Measurements from ENCODE around the gene PTPRQ. TPM values are rescaled to one million over a fixed set of nuclear protein-coding genes. Genes with fewer than 3 reads are reported as not detected.

The PTPRQ gene
- total RNA-seq, 2 experiments from 2014 or later = not detected

DNA sequence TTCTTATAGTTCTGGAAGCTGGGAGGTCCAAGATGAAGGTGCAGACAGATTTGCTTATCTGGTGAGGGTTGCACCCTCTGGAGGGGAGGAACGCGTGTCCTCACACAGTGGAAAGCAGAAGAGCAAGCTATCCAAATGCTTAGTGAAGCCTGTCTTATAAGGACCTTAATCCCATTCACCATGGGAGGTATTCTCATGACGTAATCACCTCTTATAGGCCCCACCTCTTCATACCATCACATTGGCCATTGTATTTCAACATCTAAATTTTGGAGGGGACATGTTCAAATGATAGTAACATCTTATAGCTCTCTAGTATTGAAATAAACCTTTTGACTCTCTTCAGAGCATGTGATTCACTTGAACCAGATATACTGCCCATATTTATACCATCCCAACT lies 158.4 kb downstream of the PTPRQ start:
- Mint-ChIP-seq H3K27ac (no peak overlapping the region), H3K9me3 (no peaks in the 10 kb centered on the region), H3K4me1 (no peaks in the 10 kb centered on the region), H3K36me3 (no peaks in the 10 kb centered on the region), H3K4me3 (no peak overlapping the region), H3K27me3 (no peaks in the 10 kb centered on the region)
- ATAC-seq (ENCODE audit: low read depth) (no peak), DNase-seq (no peak)
- POLR2A ChIA-PET = no interaction called here

DNA sequence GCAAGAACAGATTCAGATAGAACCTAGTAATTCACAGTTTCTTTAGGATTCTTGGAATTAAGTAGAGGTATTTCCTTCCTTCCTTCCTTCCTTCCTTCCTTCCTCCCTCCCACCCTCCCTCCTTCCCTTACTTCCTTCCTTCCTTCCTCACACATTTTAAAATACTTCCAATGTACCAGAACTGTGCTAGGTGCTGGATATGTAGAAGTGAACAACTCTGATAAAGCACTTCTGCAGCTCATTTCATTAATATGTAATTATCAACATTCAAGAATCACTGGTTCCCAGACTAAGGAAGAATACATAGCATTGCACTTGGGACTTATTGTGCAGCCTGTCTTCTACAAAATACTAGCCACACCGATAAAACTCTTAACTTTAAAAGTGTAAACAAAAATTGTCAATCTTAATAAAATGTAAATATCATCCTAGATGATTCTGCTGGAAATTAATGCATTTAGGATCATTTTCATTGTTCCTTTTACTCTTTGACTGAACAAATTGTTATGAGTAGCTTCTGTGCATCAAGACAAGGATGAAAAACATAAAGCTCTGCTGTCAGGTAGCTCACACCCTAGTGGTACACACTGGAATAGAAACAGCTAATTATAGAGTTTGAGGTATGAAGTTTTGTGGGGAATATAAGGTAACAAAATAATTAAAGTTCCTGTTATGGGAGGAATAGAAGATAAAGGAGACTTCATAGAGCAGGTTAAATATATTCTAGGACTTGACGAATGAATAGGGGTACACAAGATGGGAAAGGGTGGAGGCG lies 163.5 kb downstream of the PTPRQ start:
- no peak for ATAC-seq (ENCODE audit: low read depth)
- H3K36me3 Mint-ChIP-seq = no peaks in the 10 kb centered on the region
- H3K27ac Mint-ChIP-seq = no peak overlapping the region
- no peaks in the 10 kb centered on the region for H3K27me3 Mint-ChIP-seq
- H3K4me1 Mint-ChIP-seq = no peaks in the 10 kb centered on the region
- no peaks in the 10 kb centered on the region for H3K9me3 Mint-ChIP-seq
- H3K4me3 Mint-ChIP-seq = no peak overlapping the region
- POLR2A ChIA-PET = no interaction called here
- DNase-seq = no peak

DNA sequence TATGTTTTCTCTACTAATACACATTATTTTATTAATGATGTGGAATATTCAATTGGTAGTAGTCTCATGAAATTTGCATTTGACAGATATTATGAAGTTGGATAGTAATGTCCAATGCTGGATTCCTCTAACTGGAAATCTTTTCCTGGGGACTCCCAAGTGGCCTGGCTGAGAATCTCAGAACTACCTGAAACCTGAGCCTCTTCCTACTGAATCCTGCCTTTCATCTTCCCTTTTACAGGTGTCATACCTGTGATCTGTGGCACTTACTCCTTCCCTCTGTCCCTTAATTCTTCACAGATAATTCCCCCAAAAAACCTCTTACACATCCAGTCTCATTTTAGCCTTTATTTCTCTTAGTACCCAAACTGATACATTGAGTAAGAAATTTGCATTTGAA lies 173.7 kb downstream of the PTPRQ start:
- DNase-seq = no peak
- Mint-ChIP-seq H3K27ac (no peak overlapping the region), H3K27me3 (no peaks in the 10 kb centered on the region), H3K4me3 (no peak overlapping the region), H3K4me1 (no peaks in the 10 kb centered on the region), H3K9me3 (no peaks in the 10 kb centered on the region), H3K36me3 (no peaks in the 10 kb centered on the region)
- POLR2A ChIA-PET = no interaction called here
- ATAC-seq (ENCODE audit: low read depth) = no peak

DNA sequence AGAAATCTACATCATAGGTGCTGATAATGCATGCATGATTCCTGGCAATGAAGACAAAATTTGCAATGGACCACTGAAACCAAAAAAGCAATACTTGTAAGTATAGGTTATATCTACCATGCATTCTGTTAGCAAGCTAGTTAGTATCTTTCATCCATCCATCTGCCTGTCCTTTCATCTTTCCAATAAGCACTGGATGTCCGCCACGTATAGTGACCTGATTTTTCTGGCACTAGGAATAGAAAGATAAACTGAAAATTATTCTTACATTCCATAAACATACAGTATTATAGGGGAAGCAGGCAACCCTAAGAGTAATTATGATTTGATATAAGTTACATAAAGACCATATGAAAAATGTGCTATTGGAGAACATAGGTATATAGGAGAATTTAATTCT lies 176.2 kb downstream of the PTPRQ start:
- DNase-seq = no peak
- H3K27ac Mint-ChIP-seq = no peak overlapping the region
- H3K4me1 Mint-ChIP-seq = no peaks in the 10 kb centered on the region
- ATAC-seq (ENCODE audit: low read depth) = no peak
- POLR2A ChIA-PET = no interaction called here
- H3K4me3 Mint-ChIP-seq = no peak overlapping the region
- no peaks in the 10 kb centered on the region for H3K27me3 Mint-ChIP-seq
- H3K9me3 Mint-ChIP-seq = no peaks in the 10 kb centered on the region
- no peaks in the 10 kb centered on the region for H3K36me3 Mint-ChIP-seq

DNA sequence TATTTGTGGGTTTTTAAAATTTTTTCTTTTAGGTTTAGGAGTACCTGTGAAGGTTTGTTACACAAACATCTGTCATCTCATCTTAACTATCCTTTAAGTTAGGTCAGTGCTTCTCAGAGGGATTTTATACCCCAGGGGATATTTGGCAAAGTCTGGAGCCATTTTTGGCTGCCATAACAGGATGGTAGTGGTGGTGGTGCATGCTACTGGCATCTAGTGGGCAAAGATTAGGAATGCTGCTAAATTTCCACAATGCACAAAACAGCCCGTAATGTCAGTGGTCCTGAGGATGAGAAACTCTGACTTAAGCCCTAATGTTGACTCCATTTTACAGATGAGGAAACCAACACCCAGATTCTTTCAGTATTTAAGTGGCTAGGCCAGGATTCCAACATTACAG lies 178.2 kb downstream of the PTPRQ start:
- Mint-ChIP-seq H3K4me1 (no peaks in the 10 kb centered on the region), H3K27me3 (no peaks in the 10 kb centered on the region), H3K9me3 (no peaks in the 10 kb centered on the region), H3K27ac (no peak overlapping the region), H3K36me3 (no peaks in the 10 kb centered on the region), H3K4me3 (no peak overlapping the region)
- ATAC-seq (ENCODE audit: low read depth) = no peak
- POLR2A ChIA-PET = no interaction called here
- no peak for DNase-seq

DNA sequence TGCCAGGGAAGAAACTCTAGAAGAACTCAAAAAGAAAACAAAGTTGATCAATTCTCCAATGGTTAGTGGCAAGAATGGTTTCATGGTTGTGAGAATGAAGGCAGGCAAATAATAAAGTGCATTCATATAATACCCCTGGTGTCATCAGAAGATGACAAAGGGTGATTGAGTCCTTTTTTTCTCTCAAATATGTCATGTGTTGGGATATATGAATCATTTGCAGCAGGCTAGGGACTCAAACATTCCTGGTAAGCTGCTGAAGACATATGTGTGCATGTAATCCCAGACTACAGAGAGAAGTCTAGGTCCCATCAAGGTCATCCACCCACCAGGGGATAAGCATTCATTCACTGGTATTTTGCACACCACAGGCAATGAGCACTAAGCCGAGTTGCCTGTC lies 181.0 kb downstream of the PTPRQ start:
- H3K27me3 Mint-ChIP-seq = no peaks in the 10 kb centered on the region
- H3K27ac Mint-ChIP-seq = no peak overlapping the region
- no peak overlapping the region for H3K4me3 Mint-ChIP-seq
- no peaks in the 10 kb centered on the region for H3K4me1 Mint-ChIP-seq
- POLR2A ChIA-PET = no interaction called here
- DNase-seq (no peak), ATAC-seq (ENCODE audit: low read depth) (no peak)
- no peaks in the 10 kb centered on the region for H3K36me3 Mint-ChIP-seq
- no peaks in the 10 kb centered on the region for H3K9me3 Mint-ChIP-seq

DNA sequence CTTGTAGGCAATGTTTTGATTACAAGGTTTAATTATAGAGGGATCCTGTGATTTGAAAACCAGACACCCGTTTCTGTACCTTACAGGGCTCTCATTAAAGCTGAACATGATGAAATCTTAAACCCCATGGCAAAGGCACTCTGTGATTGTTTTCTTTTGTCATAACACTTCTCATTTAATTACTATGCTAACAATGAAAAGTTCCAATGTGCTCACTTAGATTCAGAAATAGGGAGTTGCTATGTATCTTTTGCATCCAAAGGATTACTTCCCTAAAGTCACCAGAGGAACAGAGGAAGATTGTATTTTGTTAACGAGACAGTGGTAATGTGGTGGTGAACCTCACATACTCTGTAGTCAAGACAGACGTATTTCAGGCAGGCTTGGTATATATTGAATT lies 181.9 kb downstream of the PTPRQ start:
- ATAC-seq (ENCODE audit: low read depth) (no peak), DNase-seq (no peak)
- POLR2A ChIA-PET = no interaction called here
- Mint-ChIP-seq H3K27me3 (no peaks in the 10 kb centered on the region), H3K4me3 (no peak overlapping the region), H3K4me1 (no peaks in the 10 kb centered on the region), H3K27ac (no peak overlapping the region), H3K9me3 (no peaks in the 10 kb centered on the region), H3K36me3 (no peaks in the 10 kb centered on the region)

DNA sequence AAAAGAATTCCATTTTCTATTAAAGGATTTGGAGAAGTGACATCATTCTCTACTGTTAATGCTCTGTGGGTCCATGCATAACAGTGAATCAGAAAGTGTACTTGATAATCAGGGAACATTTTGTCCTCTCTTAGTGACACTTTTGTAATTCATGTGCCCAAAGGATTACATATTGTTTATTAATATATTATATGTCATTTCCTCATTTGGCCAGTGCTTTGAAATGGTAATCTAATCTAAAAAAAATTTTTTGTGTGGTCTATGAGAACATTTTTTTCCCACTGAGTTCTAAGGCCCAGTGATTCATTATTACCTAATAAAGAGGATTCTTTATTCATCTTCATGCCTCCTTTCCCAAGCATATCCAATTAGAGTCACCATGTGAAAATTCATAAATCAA lies 183.7 kb downstream of the PTPRQ start:
- H3K27ac Mint-ChIP-seq = no peak overlapping the region
- no peaks in the 10 kb centered on the region for H3K36me3 Mint-ChIP-seq
- no peak for ATAC-seq (ENCODE audit: low read depth)
- no peak for DNase-seq
- H3K9me3 Mint-ChIP-seq = no peaks in the 10 kb centered on the region
- H3K4me1 Mint-ChIP-seq = no peaks in the 10 kb centered on the region
- no peak overlapping the region for H3K4me3 Mint-ChIP-seq
- POLR2A ChIA-PET = no interaction called here
- H3K27me3 Mint-ChIP-seq = no peaks in the 10 kb centered on the region

DNA sequence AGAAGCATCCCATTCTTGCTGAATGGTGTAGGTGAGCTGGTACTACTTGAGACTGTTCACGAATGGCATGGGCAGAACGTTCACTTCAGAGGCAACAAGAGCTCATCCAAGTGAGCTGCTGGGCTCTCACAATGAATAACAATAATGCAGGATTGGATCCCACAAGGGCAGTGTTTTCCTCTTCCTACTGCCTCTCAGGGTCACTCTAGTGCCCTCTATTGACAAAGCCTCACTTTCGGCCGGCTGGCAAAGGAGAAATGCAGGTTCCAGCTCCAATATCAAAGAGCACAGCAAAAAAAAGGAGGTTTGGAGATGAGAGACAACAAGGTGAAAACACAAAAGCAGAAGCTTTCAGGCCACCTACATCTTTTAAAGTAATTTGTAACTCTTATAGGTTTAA lies 188.8 kb downstream of the PTPRQ start:
- no peaks in the 10 kb centered on the region for H3K27me3 Mint-ChIP-seq
- POLR2A ChIA-PET = no interaction called here
- no peaks in the 10 kb centered on the region for H3K4me1 Mint-ChIP-seq
- no peaks in the 10 kb centered on the region for H3K36me3 Mint-ChIP-seq
- ATAC-seq (ENCODE audit: low read depth) (no peak), DNase-seq (no peak)
- no peaks in the 10 kb centered on the region for H3K9me3 Mint-ChIP-seq
- no peak overlapping the region for H3K4me3 Mint-ChIP-seq
- H3K27ac Mint-ChIP-seq = no peak overlapping the region

DNA sequence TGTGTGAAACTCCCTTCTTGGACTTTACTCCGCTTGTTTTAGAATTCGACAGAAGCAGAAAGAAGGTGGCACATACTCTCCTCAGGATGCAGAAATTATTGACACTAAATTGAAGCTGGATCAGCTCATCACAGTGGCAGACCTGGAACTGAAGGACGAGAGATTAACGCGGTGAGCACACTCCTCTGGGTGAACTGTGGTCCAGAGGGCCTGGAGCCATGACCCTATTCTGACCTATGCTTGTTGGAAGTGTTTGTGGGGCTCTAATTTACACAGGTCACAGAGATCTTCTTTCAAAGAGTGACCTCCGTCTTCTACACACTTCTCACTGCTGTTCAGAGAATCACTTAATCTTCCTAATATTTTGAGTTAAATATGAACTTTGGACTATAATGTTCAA lies 190.9 kb downstream of the PTPRQ start:
- Mint-ChIP-seq H3K4me1 (no peaks in the 10 kb centered on the region), H3K9me3 (no peaks in the 10 kb centered on the region), H3K36me3 (no peaks in the 10 kb centered on the region), H3K4me3 (no peak overlapping the region), H3K27ac (no peak overlapping the region), H3K27me3 (no peaks in the 10 kb centered on the region)
- ATAC-seq (ENCODE audit: low read depth) = no peak
- POLR2A ChIA-PET = no interaction called here
- DNase-seq = no peak

DNA sequence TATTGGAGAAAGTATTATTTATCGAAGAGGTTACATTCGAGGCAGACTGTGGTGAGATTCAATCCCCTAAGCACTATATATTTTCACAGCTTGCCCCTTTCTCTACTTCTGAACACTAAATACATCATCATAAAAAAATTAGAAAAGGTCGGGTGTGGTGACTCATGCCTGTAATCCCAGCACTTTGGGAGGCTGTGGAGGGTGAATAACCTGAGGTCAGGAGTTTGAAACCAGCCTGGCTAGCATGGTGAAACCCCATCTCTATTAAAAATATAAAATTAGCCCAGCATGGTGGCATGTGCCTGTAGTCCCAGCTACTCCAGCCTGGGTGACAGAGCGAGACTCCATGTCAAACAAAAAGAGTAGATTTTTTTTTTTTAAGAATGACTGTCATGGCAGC lies 192.8 kb downstream of the PTPRQ start:
- no peaks in the 10 kb centered on the region for H3K27me3 Mint-ChIP-seq
- H3K4me1 Mint-ChIP-seq = no peaks in the 10 kb centered on the region
- H3K4me3 Mint-ChIP-seq = no peak overlapping the region

DNA sequence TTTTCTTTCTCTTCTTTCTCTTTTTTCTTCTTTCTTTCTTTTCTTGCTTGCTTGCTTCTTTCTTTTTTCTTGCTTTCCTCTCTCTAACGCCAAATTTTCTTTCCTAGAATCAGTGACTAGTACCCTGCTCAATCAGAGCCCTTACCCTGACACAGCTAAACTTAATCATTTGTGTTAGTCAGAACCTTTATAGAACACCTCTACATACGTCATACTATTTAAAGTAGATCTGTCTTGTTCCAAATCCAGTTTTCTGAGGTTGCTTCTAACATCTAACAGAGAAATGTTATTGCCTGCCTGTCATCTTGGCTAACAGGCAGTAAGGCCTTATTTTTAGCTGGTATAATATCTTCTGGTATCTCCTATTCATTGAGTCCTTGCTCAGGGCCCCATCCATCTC lies 197.9 kb downstream of the PTPRQ start:
- H3K36me3 Mint-ChIP-seq = no peaks in the 10 kb centered on the region
- ATAC-seq (ENCODE audit: low read depth) (no peak), DNase-seq (no peak)
- H3K4me3 Mint-ChIP-seq = no peak overlapping the region
- peaks cover 1% of the 10 kb centered on the region for H3K9me3 Mint-ChIP-seq
- H3K27ac Mint-ChIP-seq = no peak overlapping the region
- no peaks in the 10 kb centered on the region for H3K27me3 Mint-ChIP-seq
- POLR2A ChIA-PET = no interaction called here
- H3K4me1 Mint-ChIP-seq = no peaks in the 10 kb centered on the region

More for the DNA sequence above, 192.8 kb downstream of the PTPRQ start:
- POLR2A ChIA-PET = no interaction called here
- H3K9me3 Mint-ChIP-seq = peaks cover under 1% of the 10 kb centered on the region
- no peak overlapping the region for H3K27ac Mint-ChIP-seq
- no peaks in the 10 kb centered on the region for H3K36me3 Mint-ChIP-seq
- ATAC-seq (ENCODE audit: low read depth) (no peak), DNase-seq (no peak)

DNA sequence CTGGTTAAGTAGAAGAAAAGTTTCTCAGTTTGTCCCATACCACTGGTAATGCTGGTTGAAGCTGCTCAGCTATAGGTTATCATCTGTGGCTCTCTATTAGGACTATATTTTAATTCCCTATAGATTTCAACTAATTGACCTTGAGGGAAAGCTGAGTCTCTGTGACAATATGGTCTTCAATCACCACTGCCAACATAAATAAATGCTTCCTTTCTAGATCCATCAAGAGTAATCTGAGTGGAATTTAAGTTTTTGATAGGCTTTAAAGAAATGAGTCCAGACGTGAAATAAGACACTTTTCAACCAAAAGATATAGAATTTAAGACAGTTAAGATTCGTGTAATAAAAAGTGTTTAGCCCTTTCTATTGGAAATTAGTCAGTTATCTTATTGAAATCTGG lies 199.9 kb downstream of the PTPRQ start:
- Mint-ChIP-seq H3K27ac (no peak overlapping the region), H3K9me3 (peaks cover 1% of the 10 kb centered on the region), H3K4me3 (no peak overlapping the region), H3K36me3 (no peaks in the 10 kb centered on the region), H3K4me1 (no peaks in the 10 kb centered on the region), H3K27me3 (no peaks in the 10 kb centered on the region)
- no peak for DNase-seq
- no peak for ATAC-seq (ENCODE audit: low read depth)
- POLR2A ChIA-PET = no interaction called here

DNA sequence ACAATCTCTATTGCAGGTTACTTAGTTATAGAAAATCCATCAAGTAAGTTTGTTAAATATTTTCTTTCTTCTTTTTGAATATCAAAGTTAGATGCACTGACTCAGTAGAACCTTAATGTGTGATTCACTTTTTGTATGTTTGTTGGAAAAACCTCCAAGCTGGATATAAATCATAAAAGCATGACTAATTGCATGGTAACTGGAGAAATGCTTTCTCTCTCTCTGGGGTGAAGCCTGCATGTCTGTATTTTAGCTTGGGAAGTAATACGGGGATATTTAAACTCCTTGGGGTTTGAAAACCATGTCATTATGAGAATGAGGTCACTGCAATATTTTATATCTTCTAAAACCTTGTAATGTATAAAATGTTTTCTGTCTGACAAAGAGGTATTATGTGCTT lies 204.8 kb downstream of the PTPRQ start:
- Mint-ChIP-seq H3K9me3 (no peaks in the 10 kb centered on the region), H3K27ac (no peak overlapping the region), H3K36me3 (no peaks in the 10 kb centered on the region), H3K27me3 (no peaks in the 10 kb centered on the region), H3K4me3 (no peak overlapping the region), H3K4me1 (no peaks in the 10 kb centered on the region)
- DNase-seq (no peak), ATAC-seq (ENCODE audit: low read depth) (no peak)
- POLR2A ChIA-PET = no interaction called here

DNA sequence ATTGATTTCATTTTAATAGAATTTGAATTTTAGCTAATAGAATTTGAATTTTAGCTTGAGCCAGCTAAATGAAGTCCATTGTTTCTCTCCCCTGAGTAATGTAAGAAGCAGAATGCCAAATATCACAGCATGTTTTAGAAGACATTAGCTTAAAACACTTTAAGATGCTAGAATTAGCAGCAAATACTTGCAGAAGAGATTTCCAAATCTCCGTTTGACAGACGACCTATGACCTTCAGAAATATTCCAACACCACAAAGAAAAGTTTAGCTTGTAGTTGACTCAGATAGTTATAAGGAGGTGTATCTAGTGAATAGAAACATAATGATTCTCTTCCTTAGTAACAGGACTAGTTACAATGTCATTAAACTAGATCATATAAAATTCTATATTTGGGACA lies 211.7 kb downstream of the PTPRQ start:
- ATAC-seq (ENCODE audit: low read depth) = no peak
- DNase-seq = no peak
- H3K4me3 Mint-ChIP-seq = no peak overlapping the region
- POLR2A ChIA-PET = no interaction called here
- H3K9me3 Mint-ChIP-seq = peaks cover 2% of the 10 kb centered on the region
- H3K27ac Mint-ChIP-seq = no peak overlapping the region
- no peaks in the 10 kb centered on the region for H3K27me3 Mint-ChIP-seq
- H3K36me3 Mint-ChIP-seq = no peaks in the 10 kb centered on the region
- no peaks in the 10 kb centered on the region for H3K4me1 Mint-ChIP-seq

Data from activated naive CD8-positive, alpha-beta T cell treated with anti-CD3 and anti-CD28 coated beads, Interleukin-2, amount 10 ng/mL, durations not matched to agents 7 days and 5 days (primary cell).